ENCODE data around the gene SEMA4B. TPM values are rescaled to one million over a fixed set of nuclear protein-coding genes. Genes with fewer than 3 reads are reported as not detected.

Gene SEMA4B
- total RNA-seq, 1 experiment from 2014 or later, result 32.5 TPM

GRCh38 chr15:90181776-90182175 lies 19.4 kb upstream of the SEMA4B start:
- no peak overlapping the region for H2BK12ac ChIP-seq (ENCODE audit: insufficient read length, low read depth, low read length)
- H3K56ac ChIP-seq (ENCODE audit: insufficient read length, low read depth, low read length), result no peak overlapping the region
- no peak overlapping the region for H4K8ac ChIP-seq (replicated peaks; ENCODE audit: insufficient read length, low read depth, low read length)
- H3K27ac ChIP-seq (ENCODE audit: insufficient read length, low read depth, low read length), result no peak overlapping the region
- peaks cover 5% of the 10 kb centered on the region for H3K27me3 Mint-ChIP-seq (ENCODE audit: low read depth)
- no peaks in the 10 kb centered on the region for H4K20me1 ChIP-seq (ENCODE audit: control insufficient read depth, insufficient read depth, insufficient read length)
- H3K23me2 ChIP-seq (ENCODE audit: insufficient read length, low read depth, low read length, poor library complexity, severe bottlenecking), result peaks cover 4% of the 10 kb centered on the region
- no peak overlapping the region for H4K5ac ChIP-seq (ENCODE audit: insufficient read length, low read depth, low read length)
- TF ChIP-seq CTCF (conservative IDR thresholded peaks at IDR 0.05), result no peak
- H3K79me2 ChIP-seq (ENCODE audit: insufficient read depth, low read length), result no peaks in the 10 kb centered on the region
- no peaks in the 10 kb centered on the region; the same call in 1 of the 2 replicates for H3K4me1 ChIP-seq (ENCODE audit: insufficient read depth, low read length)
- no peak for DNase-seq
- H2AK5ac ChIP-seq (ENCODE audit: insufficient read length, low read length), result no peak overlapping the region
- no peak overlapping the region for H2BK15ac ChIP-seq (ENCODE audit: low read depth, low read length)
- H3K4me1 Mint-ChIP-seq, result peaks cover 21 to 35% of the 10 kb centered on the region in 2 experiments
- no peak overlapping the region for H4K91ac ChIP-seq (ENCODE audit: insufficient read length, low read depth, low read length)
- H2AFZ ChIP-seq (ENCODE audit: low read length), result no peak overlapping the region
- no peak overlapping the region for H3K18ac ChIP-seq (ENCODE audit: insufficient read length, low read depth, low read length)
- WGBS (ENCODE audit: extremely low coverage, insufficient read length, low lambda C conversion rate), result no CpG with 5 or more reads among the region's 2 CpGs
- no peak overlapping the region for H2BK120ac ChIP-seq (ENCODE audit: low read depth, low read length, poor library complexity, severe bottlenecking)
- H3K14ac ChIP-seq (ENCODE audit: insufficient read depth, low read length), result no peak overlapping the region
- peak overlapping the region in 1 of 3 experiments; percentile 5; a peak in 1 of 7 replicates for H3K27ac Mint-ChIP-seq
- no peak overlapping the region for H2BK5ac ChIP-seq (ENCODE audit: insufficient read length, low read length)
- no peaks in the 10 kb centered on the region for H3K27me3 ChIP-seq (ENCODE audit: insufficient read depth, low read length)
- no peak overlapping the region for H2BK20ac ChIP-seq (ENCODE audit: low read depth, low read length, poor library complexity, severe bottlenecking)
- no peak overlapping the region for H3K4me2 ChIP-seq (ENCODE audit: insufficient read depth, insufficient read length, low read length)
- H3K9me3 ChIP-seq (ENCODE audit: control insufficient read depth, low read depth, low read length), result no peaks in the 10 kb centered on the region
- no peaks in the 10 kb centered on the region; a peak in 1 of 7 replicates for H3K36me3 Mint-ChIP-seq (ENCODE audit: insufficient read depth in 1 of 3, low read depth in 3 of 3)
- no peak overlapping the region for H3T11ph ChIP-seq (ENCODE audit: low read length)
- H3K9ac ChIP-seq (ENCODE audit: extremely low read depth, insufficient read length, low read length), result no peak overlapping the region
- no peak overlapping the region for H3K4ac ChIP-seq (ENCODE audit: low read depth, low read length)
- H3K23ac ChIP-seq (ENCODE audit: insufficient read length, low read depth, low read length), result no peak overlapping the region
- H3K4me3 Mint-ChIP-seq, result no peak overlapping the region
- H3K9me3 Mint-ChIP-seq, result no peaks in the 10 kb centered on the region; a peak in 1 of 5 replicates
- no peaks in the 10 kb centered on the region for H3K79me1 ChIP-seq (ENCODE audit: insufficient read depth, low read depth, low read length, poor library complexity, severe bottlenecking)

Measured in H9 (cell line).